Glutamatergic neuron (in vitro differentiated cells): ENCODE data around the gene JADE1. TPM values are rescaled to one million over a fixed set of nuclear protein-coding genes. Genes with fewer than 3 reads are reported as not detected.

Source experiments
- DNase-seq: peaks from one replicate; pipeline ENCODE4 v3.0.0; 2022
- H3K27ac Mint-ChIP-seq: one replicate; pipeline ENCODE4 v1.8.0; 2020; ENCODE audit warnings: mild to moderate bottlenecking, mixed read lengths, inconsistent platforms; ENCODE audit not compliant: unreplicated experiment
- H3K27me3 Mint-ChIP-seq: one replicate; pipeline ENCODE4 v1.8.0; 2020; ENCODE audit warnings: mild to moderate bottlenecking, moderate library complexity, mixed read lengths, inconsistent platforms; ENCODE audit not compliant: unreplicated experiment
- H3K36me3 Mint-ChIP-seq: one replicate; pipeline ENCODE4 v1.8.0; 2020; ENCODE audit warnings: mild to moderate bottlenecking, mixed read lengths, inconsistent platforms; ENCODE audit not compliant: unreplicated experiment
- H3K4me1 Mint-ChIP-seq: one replicate; pipeline ENCODE4 v1.8.0; 2020; ENCODE audit warnings: mild to moderate bottlenecking, low read depth, mixed read lengths, inconsistent platforms; ENCODE audit not compliant: unreplicated experiment
- H3K4me3 Mint-ChIP-seq: one replicate; pipeline ENCODE4 v1.8.0; 2020; ENCODE audit warnings: mild to moderate bottlenecking, mixed read lengths, inconsistent platforms; ENCODE audit not compliant: unreplicated experiment
- H3K9me3 Mint-ChIP-seq: one replicate; pipeline ENCODE4 v1.8.0; 2020; ENCODE audit warnings: mild to moderate bottlenecking, moderate library complexity, mixed read lengths, inconsistent platforms; ENCODE audit not compliant: unreplicated experiment
- CTCF ChIP-seq: fragments of 200-600 bp; sonication (generic); IDR thresholded peaks from one replicate; pipeline ENCODE4 v1.5.0; 2021; ENCODE audit not compliant: partially characterized antibody, unreplicated experiment
- total RNA-seq: library from RNA; stranded (reverse); fragmentation: NEBNext Ultra II Directional; extraction: Animal tissue kit (Norgen Biotek cat#: 25700); gene quantifications from one replicate; pipeline ENCODE4 v1.2.1, GENCODE V29; 2021; ENCODE audit not compliant: unreplicated experiment

Gene JADE1
- total RNA-seq, 1 donor from 2014 or later: 9.1 TPM

GRCh38 chr4:128850252-128850651 lies 40.8 kb downstream of the JADE1 start:
- peaks cover 2% of the 10 kb centered on the region for H3K4me1 Mint-ChIP-seq
- H3K27me3 Mint-ChIP-seq: no peaks in the 10 kb centered on the region
- no peak overlapping the region for H3K27ac Mint-ChIP-seq
- peaks cover 5% of the 10 kb centered on the region for H3K36me3 Mint-ChIP-seq
- no peaks in the 10 kb centered on the region for H3K9me3 Mint-ChIP-seq
- DNase-seq: no peak
- TF ChIP-seq CTCF: no peak
- H3K4me3 Mint-ChIP-seq: no peak overlapping the region

GRCh38 chr4:128853741-128854140 lies 44.2 kb downstream of the JADE1 start:
- H3K9me3 Mint-ChIP-seq: no peaks in the 10 kb centered on the region
- no peak overlapping the region for H3K4me3 Mint-ChIP-seq
- DNase-seq: no peak
- H3K36me3 Mint-ChIP-seq: peaks cover 5% of the 10 kb centered on the region
- peaks cover 3% of the 10 kb centered on the region for H3K4me1 Mint-ChIP-seq
- no peak overlapping the region for H3K27ac Mint-ChIP-seq
- no peaks in the 10 kb centered on the region for H3K27me3 Mint-ChIP-seq
- no peak for TF ChIP-seq CTCF

GRCh38 chr4:128854433-128854832 lies 44.9 kb downstream of the JADE1 start:
- H3K27me3 Mint-ChIP-seq: no peaks in the 10 kb centered on the region
- no peak overlapping the region for H3K4me3 Mint-ChIP-seq
- TF ChIP-seq CTCF: no peak
- peaks cover 4% of the 10 kb centered on the region for H3K36me3 Mint-ChIP-seq
- no peak for DNase-seq
- H3K27ac Mint-ChIP-seq: no peak overlapping the region
- H3K4me1 Mint-ChIP-seq: peaks cover 3% of the 10 kb centered on the region
- peaks cover 3% of the 10 kb centered on the region for H3K9me3 Mint-ChIP-seq

GRCh38 chr4:128855621-128856020 lies 46.1 kb downstream of the JADE1 start:
- Mint-ChIP-seq H3K4me3 (no peak overlapping the region), H3K27me3 (no peaks in the 10 kb centered on the region), H3K9me3 (peaks cover 3% of the 10 kb centered on the region), H3K4me1 (peaks cover 3% of the 10 kb centered on the region), H3K27ac (no peak overlapping the region), H3K36me3 (peaks cover under 1% of the 10 kb centered on the region)
- no peak for TF ChIP-seq CTCF
- DNase-seq: no peak

GRCh38 chr4:128856246-128856645 lies 46.7 kb downstream of the JADE1 start:
- H3K4me3 Mint-ChIP-seq: no peak overlapping the region

More at GRCh38 chr4:128856246-128856645, 46.7 kb downstream of the JADE1 start:
- no peak for TF ChIP-seq CTCF
- no peak for DNase-seq
- H3K36me3 Mint-ChIP-seq: peaks cover 5% of the 10 kb centered on the region
- H3K9me3 Mint-ChIP-seq: peaks cover 3% of the 10 kb centered on the region
- peaks cover 3% of the 10 kb centered on the region for H3K4me1 Mint-ChIP-seq
- no peaks in the 10 kb centered on the region for H3K27me3 Mint-ChIP-seq
- H3K27ac Mint-ChIP-seq: no peak overlapping the region
